ENCODE results near the gene TMEM79.
"Not testable (repeated sequence)": the region's sequence is repeated elsewhere in the genome, so short reads cannot be mapped to it uniquely, and the experiment has no call there.

TMEM79 gene

GRCh38 chr1:156303241-156303640, 19.1 kb downstream of the TMEM79 start:
- DNase-seq (ENCODE audit: low spot score) = no peak

- DNase-seq (ENCODE audit: low spot score) = no peak
These were observed 21.1 kb downstream of the TMEM79 start for GRCh38 chr1:156305215-156305614.

GRCh38 chr1:156308078-156308477, 24.0 kb downstream of the TMEM79 start:
- DNase-seq (ENCODE audit: low spot score) = no peak

DNA sequence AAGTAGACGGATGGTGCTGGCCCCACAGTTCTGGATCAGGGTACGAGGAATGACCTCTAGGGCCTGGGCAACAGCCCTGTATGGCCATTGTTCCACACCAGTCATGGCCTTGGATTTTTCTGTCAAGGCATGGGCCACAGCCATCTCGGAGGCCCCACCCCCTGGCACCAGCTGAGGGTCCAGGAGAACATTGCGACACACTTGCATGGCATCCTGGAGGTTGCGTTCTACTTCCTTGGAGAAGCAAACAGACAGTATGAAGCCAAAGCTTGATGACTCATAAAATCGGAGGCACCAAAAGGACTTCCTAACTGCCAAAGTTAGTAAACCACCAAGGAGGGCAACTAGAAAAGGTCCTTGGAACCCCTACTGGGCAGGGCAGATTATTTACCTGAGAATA, 26.8 kb downstream of the TMEM79 start:
- no peak for DNase-seq (ENCODE audit: low spot score)

DNA sequence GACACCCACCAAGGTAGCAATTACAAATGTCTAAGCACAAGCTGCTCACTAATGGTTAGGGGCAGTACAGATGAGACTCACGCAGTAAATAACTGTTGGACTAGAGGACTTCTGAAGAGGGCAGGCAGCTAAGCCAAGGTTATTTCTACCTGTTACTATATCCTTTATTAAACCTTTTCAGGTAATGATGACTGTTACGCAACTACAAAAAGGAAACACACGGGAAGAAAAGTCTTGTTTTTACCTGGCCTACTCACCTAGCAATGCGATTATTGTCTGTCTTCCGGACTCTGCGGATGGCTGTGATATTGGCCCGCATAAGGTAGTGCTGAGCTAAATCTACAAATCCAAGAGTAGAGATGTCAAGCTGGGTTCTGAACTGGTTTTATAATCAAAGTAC, 32.8 kb downstream of the TMEM79 start:
- DNase-seq (ENCODE audit: low spot score) = no peak

DNA sequence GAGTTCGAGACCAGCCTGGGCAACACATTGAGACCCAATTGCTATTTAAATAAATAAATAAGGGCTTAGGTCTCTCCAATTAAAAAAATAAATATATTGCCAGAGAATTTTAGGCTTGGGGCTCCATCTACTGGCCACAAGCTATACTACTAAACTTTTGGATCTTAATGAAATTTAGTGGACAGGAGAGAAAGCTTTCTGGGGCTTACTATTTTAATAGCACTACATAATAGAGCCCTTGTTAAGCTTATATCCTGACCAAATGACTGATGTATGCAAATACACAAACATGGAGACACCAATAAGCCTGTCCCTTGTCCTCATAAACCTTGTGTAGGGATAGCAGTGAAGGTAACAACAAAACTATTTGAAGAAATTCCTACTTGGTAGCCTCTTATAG, 35.5 kb downstream of the TMEM79 start:
- no peak for DNase-seq (ENCODE audit: low spot score)

- no peak for DNase-seq (ENCODE audit: low spot score)
These were observed 36.4 kb downstream of the TMEM79 start for GRCh38 chr1:156320560-156320959.

DNA sequence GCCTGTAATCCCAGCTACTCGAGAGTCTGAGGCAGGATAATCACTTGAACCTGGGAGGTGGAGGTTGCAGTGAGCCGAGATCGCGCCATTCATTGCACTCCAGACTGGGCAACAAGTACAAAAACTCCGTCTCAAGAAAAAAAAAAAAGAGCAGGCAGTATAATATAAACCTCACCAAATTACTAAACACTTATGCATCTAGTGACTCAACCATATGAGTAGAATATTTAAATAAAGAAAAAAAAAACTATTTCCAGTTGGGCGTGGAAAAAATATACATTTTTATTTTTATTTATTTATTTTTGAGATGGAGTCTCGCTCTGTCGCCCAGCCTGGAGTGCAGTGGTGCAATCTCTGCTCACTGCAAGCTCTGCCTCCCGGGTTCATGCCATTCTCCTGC, 39.1 kb downstream of the TMEM79 start:
- not testable (repeated sequence) for DNase-seq (ENCODE audit: low spot score)

GRCh38 chr1:156336242-156336641, 52.1 kb downstream of the TMEM79 start:
- no peak for DNase-seq (ENCODE audit: low spot score)

DNA sequence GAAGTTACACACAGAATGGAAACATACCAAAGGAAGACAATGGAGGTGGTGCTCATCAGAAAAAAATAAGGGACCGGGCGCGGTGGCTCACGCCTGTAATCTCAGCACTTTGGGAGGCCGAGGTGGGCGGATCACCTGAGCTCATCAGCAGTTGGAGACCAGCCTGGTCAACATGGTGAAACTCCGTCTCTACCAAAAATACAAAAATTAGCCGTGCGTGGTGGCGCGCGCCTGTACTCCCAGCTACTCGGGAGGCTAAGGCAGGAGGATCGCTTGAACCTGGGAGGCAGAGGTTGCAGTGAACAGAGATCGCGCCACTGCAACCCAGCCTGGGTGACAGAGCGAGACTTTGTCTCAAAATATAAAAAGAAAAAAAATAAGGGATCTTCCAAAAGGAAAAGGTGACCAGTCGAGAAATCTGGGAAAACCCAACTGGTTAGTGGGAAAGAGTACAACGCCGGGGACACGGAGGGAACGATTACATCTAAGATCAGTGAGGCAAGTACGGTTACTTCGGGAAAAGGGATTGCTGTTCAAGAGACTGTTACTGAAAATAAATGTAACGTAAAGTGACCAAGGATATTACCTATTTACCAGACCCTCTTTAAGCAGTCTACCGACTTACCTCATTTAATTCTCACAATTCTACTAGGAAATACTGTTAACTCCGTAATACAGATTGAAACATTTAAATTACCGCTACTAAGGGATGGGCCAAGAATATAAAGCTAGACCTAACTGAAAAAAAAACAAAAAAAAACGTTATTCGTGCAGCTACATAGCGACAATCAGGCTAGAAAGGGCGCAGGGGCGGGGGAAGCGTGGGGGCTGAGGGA, 53.1 kb downstream of the TMEM79 start:
- no peak for DNase-seq (ENCODE audit: low spot score)

- no peak for DNase-seq (ENCODE audit: low spot score)
These were observed 53.7 kb downstream of the TMEM79 start for GRCh38 chr1:156337888-156338179.

GRCh38 chr1:156338180-156338976, 54.3 kb downstream of the TMEM79 start, which contains the start of the genes CCT3 and TSACC:
Gene CCT3 (minus strand): TSS chr1:156338292. CDS start chr1:156338184, 108 bp downstream.
Gene TSACC (plus strand): TSS chr1:156338526. CDS start chr1:156339758, 1,232 bp downstream.
- DNase-seq (ENCODE audit: low spot score) = peak; percentile 97
